ENCODE data around the gene PPCS. TPM values are rescaled to one million over a fixed set of nuclear protein-coding genes. Genes with fewer than 3 reads are reported as not detected.
"Not testable (repeated sequence)": the region's sequence is repeated elsewhere in the genome, so short reads cannot be mapped to it uniquely, and the experiment has no call there.

Gene PPCS
- total RNA-seq, 1 donor, result 44.2 TPM

DNA sequence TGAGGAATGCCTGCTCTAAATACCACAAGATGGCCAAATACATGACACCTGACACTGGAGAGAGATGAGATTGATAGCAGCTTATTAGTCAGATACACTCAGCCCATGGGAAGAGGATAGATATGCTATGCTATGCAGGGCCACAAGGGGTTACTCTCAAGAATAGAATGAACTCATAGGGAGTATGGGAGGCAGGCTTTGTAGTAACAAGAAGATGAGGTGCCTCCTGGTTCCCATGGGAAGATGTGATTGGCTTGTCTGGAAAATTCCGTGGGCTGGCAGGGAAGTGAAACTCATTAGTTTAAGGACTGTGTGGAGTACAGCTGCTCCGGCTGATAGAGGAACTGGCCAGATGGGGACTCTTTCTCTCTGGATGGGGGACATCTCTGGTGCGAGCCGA lies 23.3 kb downstream of the PPCS start:
- H3K4me3 ChIP-seq (ENCODE audit: low read depth, low read length), result no peak overlapping the region
- TF ChIP-seq, protein P1, sequence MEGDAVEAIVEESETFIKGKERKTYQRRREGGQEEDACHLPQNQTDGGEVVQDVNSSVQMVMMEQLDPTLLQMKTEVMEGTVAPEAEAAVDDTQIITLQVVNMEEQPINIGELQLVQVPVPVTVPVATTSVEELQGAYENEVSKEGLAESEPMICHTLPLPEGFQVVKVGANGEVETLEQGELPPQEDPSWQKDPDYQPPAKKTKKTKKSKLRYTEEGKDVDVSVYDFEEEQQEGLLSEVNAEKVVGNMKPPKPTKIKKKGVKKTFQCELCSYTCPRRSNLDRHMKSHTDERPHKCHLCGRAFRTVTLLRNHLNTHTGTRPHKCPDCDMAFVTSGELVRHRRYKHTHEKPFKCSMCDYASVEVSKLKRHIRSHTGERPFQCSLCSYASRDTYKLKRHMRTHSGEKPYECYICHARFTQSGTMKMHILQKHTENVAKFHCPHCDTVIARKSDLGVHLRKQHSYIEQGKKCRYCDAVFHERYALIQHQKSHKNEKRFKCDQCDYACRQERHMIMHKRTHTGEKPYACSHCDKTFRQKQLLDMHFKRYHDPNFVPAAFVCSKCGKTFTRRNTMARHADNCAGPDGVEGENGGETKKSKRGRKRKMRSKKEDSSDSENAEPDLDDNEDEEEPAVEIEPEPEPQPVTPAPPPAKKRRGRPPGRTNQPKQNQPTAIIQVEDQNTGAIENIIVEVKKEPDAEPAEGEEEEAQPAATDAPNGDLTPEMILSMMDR (IDR thresholded peaks at IDR 0.05; ENCODE audit: insufficient read depth, low read length), result peak; percentile 4
- no peak for DNase-seq (ENCODE audit: low read depth)

- TF ChIP-seq, protein P1 (IDR thresholded peaks at IDR 0.05; ENCODE audit: insufficient read depth, low read length), result no peak
- no peak overlapping the region for H3K4me3 ChIP-seq (ENCODE audit: low read depth, low read length)
- DNase-seq (ENCODE audit: low read depth), result no peak
Measured at GRCh38 chr1:42480921-42481320, 24.6 kb downstream of the PPCS start.

- no peak for DNase-seq (ENCODE audit: low read depth)
- no peak overlapping the region for H3K4me3 ChIP-seq (ENCODE audit: low read depth, low read length)
- TF ChIP-seq, protein P1 (IDR thresholded peaks at IDR 0.05; ENCODE audit: insufficient read depth, low read length), result no peak
Measured at GRCh38 chr1:42482635-42483153, 26.4 kb downstream of the PPCS start.

- no peak overlapping the region for H3K4me3 ChIP-seq (ENCODE audit: low read depth, low read length)
- TF ChIP-seq, protein P1 (IDR thresholded peaks at IDR 0.05; ENCODE audit: insufficient read depth, low read length), result no peak
- DNase-seq (ENCODE audit: low read depth), result peak; percentile 88
Measured at GRCh38 chr1:42484382-42484781, 28.0 kb downstream of the PPCS start.

DNA sequence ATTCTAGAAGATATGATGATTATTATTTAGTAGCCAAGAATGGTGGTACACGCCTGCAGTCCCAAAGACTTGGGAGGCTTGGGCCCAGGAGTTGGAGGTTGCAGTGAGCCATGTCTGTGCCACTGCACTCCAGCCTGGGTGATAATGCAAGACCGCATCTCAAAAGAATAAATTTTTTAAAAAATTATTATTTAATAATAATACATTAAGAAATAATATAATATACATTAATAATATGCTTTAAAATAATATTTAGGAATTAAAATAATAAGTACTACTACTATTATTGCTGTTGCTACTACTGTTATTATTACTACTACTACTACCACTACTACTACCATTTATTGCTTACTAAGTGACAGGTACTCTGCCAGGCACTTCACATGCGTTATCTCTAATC lies 33.9 kb downstream of the PPCS start:
- DNase-seq (ENCODE audit: low read depth), result no peak
- TF ChIP-seq, protein P1 (IDR thresholded peaks at IDR 0.05; ENCODE audit: insufficient read depth, low read length), result no peak
- H3K4me3 ChIP-seq (ENCODE audit: low read depth, low read length), result no peak overlapping the region

DNA sequence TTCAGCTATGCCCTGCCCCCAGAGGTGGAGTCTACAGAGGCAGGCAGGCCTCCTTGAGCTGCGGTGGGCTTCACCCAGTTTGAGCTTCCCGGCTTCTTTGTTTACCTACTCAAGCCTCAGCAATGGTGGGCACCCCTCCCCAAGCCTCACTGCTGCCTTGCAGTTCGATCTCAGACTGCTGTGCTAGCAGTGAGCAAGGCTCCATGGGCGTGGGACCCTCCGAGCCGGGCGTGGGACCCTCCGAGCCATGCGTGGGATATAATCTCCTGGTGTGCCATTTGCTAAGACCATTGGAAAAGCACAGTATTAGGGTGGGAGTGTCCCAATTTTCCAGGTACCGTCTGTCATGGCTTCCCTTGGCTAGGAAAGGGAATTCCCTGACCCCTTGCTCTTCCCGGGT lies 45.7 kb downstream of the PPCS start:
- DNase-seq (ENCODE audit: low read depth); H3K4me3 ChIP-seq (ENCODE audit: low read depth, low read length): not testable (repeated sequence)

DNA sequence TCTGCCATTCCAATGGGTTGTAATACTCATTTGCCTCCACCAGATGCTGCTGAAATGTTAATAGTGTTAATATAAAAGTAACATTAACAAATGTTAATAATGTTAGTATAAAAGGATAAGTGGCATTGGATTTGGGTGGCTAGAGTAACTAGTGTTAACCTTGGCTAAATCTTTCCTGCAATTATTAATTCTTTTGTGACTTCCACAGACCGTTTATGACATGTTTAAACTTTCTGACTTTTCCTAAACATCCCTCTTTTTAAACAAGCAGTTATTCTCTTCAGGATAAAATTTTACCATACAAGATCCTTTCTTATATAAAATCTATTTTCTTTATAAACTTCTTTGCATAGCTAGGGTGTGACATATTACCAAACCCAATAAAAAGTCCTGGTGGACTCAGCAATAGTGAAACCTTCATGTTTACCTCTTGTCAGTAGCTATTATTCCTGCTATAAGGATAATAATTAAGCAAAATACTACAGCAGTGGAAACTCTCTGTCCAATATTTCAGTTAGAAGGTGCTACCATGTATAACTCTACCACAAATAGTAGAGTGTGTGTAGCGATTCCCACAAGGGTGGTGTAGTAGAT lies 48.3 kb downstream of the PPCS start:
- TF ChIP-seq, protein P1 (IDR thresholded peaks at IDR 0.05; ENCODE audit: insufficient read depth, low read length), result no peak
- DNase-seq (ENCODE audit: low read depth), result no peak
- H3K4me3 ChIP-seq (ENCODE audit: low read depth, low read length), result no peak overlapping the region

All from fibroblast of the aortic adventitia (primary cell).